DOHH2 (cell line): ENCODE measurements around the gene LAMA3.

Source experiments
- H3F3A ChIP-seq: fragments of 200-600 bp; sonication (generic), shearing (Covaris generic); 2 replicates; pipeline ENCODE4 v1.6.0; 2016; ENCODE audit warnings: antibody characterized with exemption, mild to moderate bottlenecking; ENCODE audit not compliant: control insufficient read depth, insufficient read depth
- H3K27ac ChIP-seq: fragments of 200-600 bp; sonication (generic); 2 replicates; pipeline ENCODE4 v1.5.1; 2014; ENCODE audit warnings: low read depth, mild to moderate bottlenecking, low read length, moderate library complexity
- H3K27me3 ChIP-seq: fragments of 200-600 bp; sonication (generic); 2 replicates; pipeline ENCODE4 v1.6.1; 2014; ENCODE audit warnings: mild to moderate bottlenecking, low read length, mixed read lengths; ENCODE audit not compliant: control insufficient read depth
- H3K36me3 ChIP-seq: fragments of 200-600 bp; sonication (generic); 2 replicates; pipeline ENCODE4 v1.6.1; 2014; ENCODE audit warnings: mild to moderate bottlenecking, low read length, moderate library complexity, mixed read lengths; ENCODE audit not compliant: control insufficient read depth
- H3K4me1 ChIP-seq: fragments of 200-600 bp; sonication (generic); 2 replicates; pipeline ENCODE4 v1.6.1; 2014; ENCODE audit warnings: mild to moderate bottlenecking, low read length, mixed read lengths; ENCODE audit not compliant: control insufficient read depth
- H3K4me2 ChIP-seq: fragments of 200-600 bp; sonication (generic); 2 replicates; pipeline ENCODE4 v1.6.0; 2014; ENCODE audit warnings: mild to moderate bottlenecking, low read length, moderate library complexity
- H3K4me3 ChIP-seq: fragments of 200-600 bp; sonication (generic); 2 replicates; pipeline ENCODE4 v1.5.1; 2014; ENCODE audit warnings: mild to moderate bottlenecking, low read length, mixed read lengths
- H3K79me2 ChIP-seq: fragments of 200-600 bp; sonication (generic); 2 replicates; pipeline ENCODE4 v1.6.1; 2014; ENCODE audit warnings: mild to moderate bottlenecking, low read length, mixed read lengths; ENCODE audit not compliant: control insufficient read depth
- H3K9me2 ChIP-seq: fragments of 200-600 bp; sonication (generic); replicated peaks from 2 replicates; pipeline ENCODE4 v1.6.1; 2014; ENCODE audit warnings: mild to moderate bottlenecking, low read length, mixed read lengths; ENCODE audit not compliant: control insufficient read depth
- H3K9me3 ChIP-seq: fragments of 200-600 bp; sonication (generic); 2 replicates; pipeline ENCODE4 v1.6.1; 2014; ENCODE audit warnings: antibody characterized with exemption, low read length, mixed read lengths; ENCODE audit not compliant: control insufficient read depth, insufficient read depth
- H4K20me1 ChIP-seq: fragments of 200-600 bp; sonication (generic); 2 replicates; pipeline ENCODE4 v1.6.0; 2014; ENCODE audit warnings: low read depth, mild to moderate bottlenecking, antibody characterized with exemption, low read length, moderate library complexity; ENCODE audit not compliant: control insufficient read depth, insufficient read depth
- CTCF ChIP-seq: fragments of 200-600 bp; sonication (generic); IDR thresholded peaks from one replicate; pipeline ENCODE4 v1.5.1; 2014; ENCODE audit warnings: antibody characterized with exemption, mild to moderate bottlenecking, low read depth, low read length; ENCODE audit not compliant: poor library complexity, severe bottlenecking
- EZH2phosphoT487 ChIP-seq: fragments of 200-600 bp; sonication (generic); IDR thresholded peaks from 2 replicates; pipeline ENCODE4 v1.6.1; 2017; ENCODE audit warnings: borderline replicate concordance, mild to moderate bottlenecking, antibody characterized with exemption, low read length, moderate library complexity, mixed read lengths

The LAMA3 gene

GRCh38 chr18:23921716-23922285 is 232.5 kb downstream of the LAMA3 start:
- Histone ChIP-seq H4K20me1 (no peaks in the 10 kb centered on the region), H3F3A (no peaks in the 10 kb centered on the region), H3K4me2 (no peak overlapping the region), H3K9me2 (no peaks in the 10 kb centered on the region), H3K27ac (no peak overlapping the region), H3K27me3 (peaks cover 11% of the 10 kb centered on the region; the same call in 1 of the 2 replicates), H3K4me1 (no peaks in the 10 kb centered on the region), H3K36me3 (no peaks in the 10 kb centered on the region), H3K4me3 (no peak overlapping the region), H3K79me2 (no peaks in the 10 kb centered on the region), H3K9me3 (no peaks in the 10 kb centered on the region)
- TF ChIP-seq CTCF (no peak), EZH2phosphoT487 (no peak)

- Histone ChIP-seq H3K36me3 (no peaks in the 10 kb centered on the region), H3K9me2 (no peaks in the 10 kb centered on the region), H3K79me2 (no peaks in the 10 kb centered on the region), H4K20me1 (no peaks in the 10 kb centered on the region), H3K4me3 (no peak overlapping the region), H3F3A (no peaks in the 10 kb centered on the region), H3K9me3 (no peaks in the 10 kb centered on the region), H3K4me1 (no peaks in the 10 kb centered on the region), H3K4me2 (no peak overlapping the region), H3K27ac (no peak overlapping the region), H3K27me3 (peaks cover 8% of the 10 kb centered on the region; the same call in 1 of the 2 replicates)
- TF ChIP-seq CTCF (no peak), EZH2phosphoT487 (no peak)
Observed at GRCh38 chr18:23922939-23923338, 233.7 kb downstream of the LAMA3 start.

- Histone ChIP-seq H3F3A (no peaks in the 10 kb centered on the region), H3K9me2 (no peaks in the 10 kb centered on the region), H3K27ac (no peak overlapping the region), H3K79me2 (no peaks in the 10 kb centered on the region), H3K4me3 (no peak overlapping the region), H3K9me3 (no peaks in the 10 kb centered on the region), H4K20me1 (no peaks in the 10 kb centered on the region), H3K4me1 (no peaks in the 10 kb centered on the region), H3K36me3 (no peaks in the 10 kb centered on the region), H3K4me2 (no peak overlapping the region), H3K27me3 (no peaks in the 10 kb centered on the region; the same call in 1 of the 2 replicates)
- TF ChIP-seq EZH2phosphoT487 = no peak
- TF ChIP-seq CTCF = no peak
Observed at GRCh38 chr18:23924813-23925212, 235.6 kb downstream of the LAMA3 start.

GRCh38 chr18:23926571-23926970 is 237.3 kb downstream of the LAMA3 start:
- Histone ChIP-seq H3K79me2 (no peaks in the 10 kb centered on the region), H3K9me2 (no peaks in the 10 kb centered on the region), H4K20me1 (no peaks in the 10 kb centered on the region), H3K4me3 (no peak overlapping the region), H3K9me3 (no peaks in the 10 kb centered on the region), H3K36me3 (no peaks in the 10 kb centered on the region), H3F3A (no peaks in the 10 kb centered on the region), H3K4me2 (no peak overlapping the region), H3K4me1 (no peaks in the 10 kb centered on the region), H3K27me3 (no peaks in the 10 kb centered on the region), H3K27ac (no peak overlapping the region)
- no peak for TF ChIP-seq EZH2phosphoT487
- no peak for TF ChIP-seq CTCF
